B cell (primary cell): ENCODE measurements around the gene CEP112. TPM values are rescaled to one million over a fixed set of nuclear protein-coding genes. Genes with fewer than 3 reads are reported as not detected.
"Not testable (repeated sequence)": the region's sequence is repeated elsewhere in the genome, so short reads cannot be mapped to it uniquely, and the experiment has no call there.

Source experiments
- ATAC-seq: fragments of 200-7000 bp; cut with Tn5 transposase; one replicate; pipeline ENCODE4 v1.10.0; 2021; ENCODE audit warnings: low read depth, mild to moderate bottlenecking, moderate number of reproducible peaks, moderate library complexity
- CTCF ChIA-PET: fragments of 350-600 bp; sonication (Branson Sonifier 250); formaldehyde crosslinking; loops from one replicate; lab custom pipeline; 2021; ENCODE audit warnings: antibody characterized with exemption, inconsistent platforms; lab: Charles Lee
- POLR2A ChIA-PET: fragments of 350-600 bp; sonication (Branson Sonifier 250); formaldehyde crosslinking; loops from one replicate; lab custom pipeline; 2021; ENCODE audit warnings: antibody characterized with exemption; lab: Charles Lee
- DNase-seq: peaks from one replicate; pipeline ENCODE4 v3.0.0; 2013
- H2AFZ ChIP-seq: 2 replicates; pipeline ENCODE4 v1.6.1; 2012; ENCODE audit warnings: mild to moderate bottlenecking, low read depth, low read length; ENCODE audit not compliant: insufficient read depth, poor library complexity, severe bottlenecking
- H3K27ac ChIP-seq, 2 donors: 1 replicate in 1 of 2; 2 replicates in 1 of 2; pipeline ENCODE4 v1.5.1; 2012 to 2013; ENCODE audit warnings: low read length in 2 of 2, mild to moderate bottlenecking in 2 of 2, moderate library complexity in 1 of 2
- H3K27me3 ChIP-seq, 4 experiments: fragments of 200-600 bp in 1 of 4; sonication (generic) in 1 of 4; replicated peaks in 1 of 4; 1 replicate in 2 of 4; 2 replicates in 2 of 4; pipeline versions ENCODE4 v1.6.1 to v1.7.0; 2013 to 2016; ENCODE audit warnings: low read length in 3 of 4, mild to moderate bottlenecking in 2 of 4, mixed read lengths in 1 of 4, moderate library complexity in 1 of 4; ENCODE audit not compliant: insufficient read depth in 4 of 4, control insufficient read depth in 3 of 4; ENCODE audit errors: control extremely low read depth in 1 of 4
- H3K36me3 ChIP-seq, 2 experiments: replicated peaks in 1 of 2; 1 replicate in 1 of 2; 2 replicates in 1 of 2; pipeline versions ENCODE4 v1.6.1 to v1.7.1; 2013; ENCODE audit warnings: low read length in 1 of 2; ENCODE audit not compliant: insufficient read depth in 2 of 2, control insufficient read depth in 1 of 2; ENCODE audit errors: control extremely low read depth in 1 of 2, extremely low read depth in 1 of 2
- H3K4me1 ChIP-seq, 2 donors: fragments of 200-600 bp in 1 of 2; sonication (generic) in 1 of 2; 1 replicate in 1 of 2; 2 replicates in 1 of 2; pipeline versions ENCODE4 v1.5.1 to v1.6.1; 2013 to 2017; ENCODE audit warnings: low read length in 2 of 2; ENCODE audit not compliant: control insufficient read depth in 2 of 2, insufficient read depth in 2 of 2
- H3K4me2 ChIP-seq: replicated peaks from 2 replicates; pipeline ENCODE3; 2012; ENCODE audit warnings: mild to moderate bottlenecking, low read depth, low read length; ENCODE audit not compliant: poor library complexity, severe bottlenecking
- H3K4me3 ChIP-seq, 5 experiments: fragments of 200-600 bp in 1 of 5; sonication (generic) in 1 of 5; 1 replicate in 3 of 5; 2 replicates in 2 of 5; pipeline versions ENCODE4 v1.5.1 to v1.7.0; 2011 to 2016; ENCODE audit warnings: low read length in 4 of 5, mild to moderate bottlenecking in 4 of 5, low read depth in 2 of 5, control low read depth in 1 of 5, moderate library complexity in 1 of 5; ENCODE audit not compliant: insufficient read depth in 1 of 5; ENCODE audit errors: control extremely low read depth in 1 of 5, extremely low read depth in 1 of 5
- H3K79me2 ChIP-seq: fragments of 200-600 bp; sonication (generic); one replicate; pipeline ENCODE4 v1.6.0; 2016; ENCODE audit warnings: low read length; ENCODE audit not compliant: control insufficient read depth, insufficient read depth
- H3K9ac ChIP-seq: fragments of 200-600 bp; sonication (generic); 2 replicates; pipeline ENCODE4 v1.6.1; 2017; ENCODE audit warnings: mild to moderate bottlenecking, low read length, moderate library complexity
- H3K9me3 ChIP-seq, 3 donors: one replicate each; pipeline versions ENCODE4 v1.6.1 to v1.7.1; 2013; ENCODE audit warnings: low read length in 2 of 3; ENCODE audit not compliant: control insufficient read depth in 2 of 3, insufficient read depth in 1 of 3; ENCODE audit errors: control extremely low read depth in 1 of 3
- H4K20me1 ChIP-seq: 2 replicates; pipeline ENCODE4 v1.6.0; 2012; ENCODE audit warnings: mild to moderate bottlenecking, low read length; ENCODE audit not compliant: insufficient read depth, control insufficient read depth, poor library complexity, severe bottlenecking
- H3K27ac Mint-ChIP-seq: one replicate; pipeline ENCODE4 v1.8.0; 2021; ENCODE audit warnings: mixed read lengths
- H3K27me3 Mint-ChIP-seq: one replicate; pipeline ENCODE4 v1.8.0; 2021; ENCODE audit warnings: mixed read lengths
- H3K4me1 Mint-ChIP-seq: one replicate; pipeline ENCODE4 v1.8.0; 2021; ENCODE audit warnings: mixed read lengths
- H3K4me3 Mint-ChIP-seq: one replicate; pipeline ENCODE4 v1.8.0; 2021; ENCODE audit warnings: mixed read lengths
- H3K9me3 Mint-ChIP-seq: one replicate; pipeline ENCODE4 v1.8.0; 2022; ENCODE audit warnings: mixed read lengths; ENCODE audit not compliant: insufficient read depth
- CTCF ChIP-seq: fragments of 200-600 bp; IDR thresholded peaks from one replicate; pipeline ENCODE4 v1.8.0; 2022; ENCODE audit warnings: antibody characterized with exemption, mild to moderate bottlenecking
- EZH2 ChIP-seq: IDR thresholded peaks from 2 replicates; pipeline ENCODE4 v1.6.1; 2012; ENCODE audit warnings: borderline replicate concordance, low read depth, mild to moderate bottlenecking, moderate library complexity, low read length; ENCODE audit not compliant: insufficient read depth, poor library complexity, severe bottlenecking
- whole genome bisulfite sequencing: methylation state at CpG from one replicate; pipeline ENCODE4 v1.1.5; 2013; ENCODE audit warnings: missing lambda C conversion rate; ENCODE audit not compliant: insufficient coverage; 5-methylcytosine and 5-hydroxymethylcytosine counted together
- intact Hi-C: fragments of 100-400 bp; cut with micrococcal nuclease; formaldehyde crosslinking; loops from one replicate; pipeline ENCODE4 v1.10.0; 2022
- polyA plus RNA-seq: library from polyadenylated mRNA; depleted of rRNA; stranded (reverse); fragments of >200 nt; gene quantifications from 2 replicates; pipeline ENCODE4 v1.2.3, GENCODE V29; 2012
- total RNA-seq, 2 donors: library from RNA; stranded (reverse); fragments of 120-200 nt in 1 of 2; gene quantifications; 1 replicate in 1 of 2; 2 replicates in 1 of 2; pipeline versions ENCODE4 v1.2.3 to v1.2.4, GENCODE V29; 2013 to 2022

Gene CEP112
- total and polyA plus RNA-seq, 2 donors (not counting 1 experiment from before 2014, with no cell fraction given): 0.57 to 4.6 TPM

- no peaks in the 10 kb centered on the region for H3K36me3 ChIP-seq
- no peak overlapping the region for H3K4me3 ChIP-seq
- no peak overlapping the region for H3K27ac ChIP-seq
- H3K4me1 ChIP-seq: no peaks in the 10 kb centered on the region
- ChIA-PET CTCF (no interaction called here), POLR2A (no interaction called here)
- H3K79me2 ChIP-seq: no peaks in the 10 kb centered on the region
- H3K9me3 ChIP-seq: peaks cover 1 to 17% (median 12%) of the 10 kb centered on the region in 3 donors
- no peak overlapping the region for H3K9ac ChIP-seq
- TF ChIP-seq CTCF: no peak
- TF ChIP-seq EZH2: no peak
- WGBS: no CpG with 5 or more reads among the region's 1 CpG
- no peaks in the 10 kb centered on the region for H3K27me3 ChIP-seq
- no peak overlapping the region for H3K4me2 ChIP-seq
- Mint-ChIP-seq H3K4me1 (no peaks in the 10 kb centered on the region), H3K27me3 (no peaks in the 10 kb centered on the region), H3K4me3 (no peak overlapping the region), H3K9me3 (peaks cover 24% of the 10 kb centered on the region), H3K27ac (no peak overlapping the region)
- no peaks in the 10 kb centered on the region for H4K20me1 ChIP-seq
- H2AFZ ChIP-seq: no peak overlapping the region
- ATAC-seq (no peak), DNase-seq (no peak)
- intact Hi-C loops: no loop called here
These were observed 358.7 kb downstream of the CEP112 start for GRCh38 chr17:65833214-65833613.

DNA sequence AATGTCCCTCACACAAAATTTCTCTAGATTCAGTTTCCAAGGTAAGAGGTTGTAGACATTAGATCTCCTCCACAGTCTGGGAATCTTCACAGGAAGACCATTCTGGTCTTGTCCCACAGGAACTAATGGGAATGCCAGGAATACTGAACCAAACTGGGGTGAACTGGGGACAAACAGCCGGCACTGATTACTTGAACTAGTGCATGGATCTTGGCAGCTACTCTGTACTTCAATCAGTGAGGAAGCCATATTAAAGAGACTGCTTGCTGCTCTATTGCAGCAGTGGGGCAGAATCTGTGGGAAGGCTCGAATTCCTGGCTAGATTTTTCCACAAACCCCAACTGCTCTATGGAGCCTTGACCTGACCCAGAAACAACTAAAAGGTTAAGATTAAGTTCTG is 361.6 kb downstream of the CEP112 start:
- H3K79me2 ChIP-seq: no peaks in the 10 kb centered on the region
- Mint-ChIP-seq H3K4me1 (peaks cover 6% of the 10 kb centered on the region), H3K27ac (no peak overlapping the region), H3K27me3 (no peaks in the 10 kb centered on the region), H3K4me3 (no peak overlapping the region), H3K9me3 (peaks cover 26% of the 10 kb centered on the region)
- intact Hi-C loops: no loop called here
- POLR2A ChIA-PET: no interaction called here
- H4K20me1 ChIP-seq: no peaks in the 10 kb centered on the region
- H3K4me2 ChIP-seq: no peak overlapping the region
- WGBS: 90% methylated on average over 1 of the region's 2 CpGs
- ATAC-seq (no peak), DNase-seq (no peak)
- no peaks in the 10 kb centered on the region for H3K27me3 ChIP-seq
- TF ChIP-seq EZH2 (no peak), CTCF (no peak)
- H3K9me3 ChIP-seq: peaks cover 4 to 17% (median 5%) of the 10 kb centered on the region in 3 donors
- no peak overlapping the region for H3K4me3 ChIP-seq
- H3K4me1 ChIP-seq: peaks cover 4 to 7% of the 10 kb centered on the region in 2 donors
- no peaks in the 10 kb centered on the region for H3K36me3 ChIP-seq
- H3K9ac ChIP-seq: no peak overlapping the region
- no peak overlapping the region for H3K27ac ChIP-seq
- no peak overlapping the region for H2AFZ ChIP-seq
- CTCF ChIA-PET: no interaction called here

DNA sequence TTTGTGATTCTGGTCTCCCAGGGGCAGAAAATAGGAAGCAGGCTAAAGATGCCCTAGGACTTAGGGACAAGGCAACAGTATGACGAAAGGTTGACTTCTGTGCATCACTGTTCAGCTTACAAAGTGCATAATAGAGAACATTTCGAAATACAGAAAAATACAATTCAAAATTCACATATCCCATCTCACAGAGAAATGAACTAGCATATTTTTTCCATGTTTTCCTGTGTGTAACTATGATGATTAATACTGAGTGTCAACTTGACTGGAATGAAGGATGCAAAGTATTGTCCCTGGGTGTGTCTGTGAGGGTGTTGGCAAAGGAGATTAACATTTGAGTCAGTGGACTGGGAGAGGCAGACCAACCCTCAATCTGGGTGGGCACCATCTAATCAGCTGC is 365.4 kb downstream of the CEP112 start:
- peaks cover 10% of the 10 kb centered on the region for H3K4me1 Mint-ChIP-seq
- H3K4me3 ChIP-seq, H3K27ac ChIP-seq, CTCF ChIA-PET, H2AFZ ChIP-seq, H3K4me3 Mint-ChIP-seq, DNase-seq, H3K9ac ChIP-seq, H3K79me2 ChIP-seq, H3K27me3 Mint-ChIP-seq, H3K27ac Mint-ChIP-seq, intact Hi-C loops, H4K20me1 ChIP-seq, ATAC-seq, H3K9me3 Mint-ChIP-seq, H3K9me3 ChIP-seq, H3K27me3 ChIP-seq, POLR2A ChIA-PET, H3K4me2 ChIP-seq, H3K36me3 ChIP-seq: not testable (repeated sequence)
- 100% methylated on average over 1 of the region's 2 CpGs for WGBS
- H3K4me1 ChIP-seq: peaks cover 4 to 11% of the 10 kb centered on the region in 2 donors
